Measurements from ENCODE around the gene KRT4. TPM values are rescaled to one million over a fixed set of nuclear protein-coding genes. Genes with fewer than 3 reads are reported as not detected.

Gene KRT4
- polyA plus RNA-seq, 1 donor from 2014 or later: not detected

DNA sequence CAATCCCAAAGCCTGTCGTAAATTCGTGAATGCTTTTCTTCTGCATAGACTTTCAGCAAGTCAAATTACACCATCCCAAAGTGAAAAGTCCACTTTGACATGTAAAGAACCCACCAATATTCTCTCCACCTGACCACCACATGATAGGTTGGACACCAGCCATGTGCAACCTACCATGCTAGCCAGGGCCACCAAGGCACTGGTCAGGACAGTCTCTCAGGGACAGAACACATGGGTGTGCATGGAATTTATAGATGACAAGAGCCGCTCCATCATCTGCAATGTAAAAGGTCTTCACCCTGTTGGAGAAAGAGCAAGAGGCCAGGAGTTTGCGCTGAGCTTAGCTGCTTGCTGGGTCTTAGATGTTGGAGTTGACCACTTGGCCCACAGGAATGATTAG, 31.4 kb downstream of the KRT4 start:
- Histone ChIP-seq H3K27me3 (ENCODE audit: insufficient read depth, low read depth, low read length) (no peaks in the 10 kb centered on the region), H2AFZ (ENCODE audit: low read depth, low read length) (no peak overlapping the region), H3K4me2 (ENCODE audit: low read length) (no peak overlapping the region), H3K36me3 (ENCODE audit: insufficient read depth, low read length) (no peaks in the 10 kb centered on the region), H3K9me3 (ENCODE audit: low read length) (no peaks in the 10 kb centered on the region), H3K4me3 (ENCODE audit: low read length) (no peak overlapping the region), H3K9ac (ENCODE audit: low read length) (no peak overlapping the region), H3K9me2 (ENCODE audit: insufficient read depth, low read length) (no peaks in the 10 kb centered on the region), H3K79me2 (replicated peaks; ENCODE audit: insufficient read depth, low read length) (no peaks in the 10 kb centered on the region), H4K20me1 (ENCODE audit: insufficient read depth) (no peaks in the 10 kb centered on the region), H3F3A (ENCODE audit: insufficient read depth, low read length, poor library complexity, severe bottlenecking) (no peaks in the 10 kb centered on the region), H3K27ac (ENCODE audit: low read length) (no peak overlapping the region)
- no peak for TF ChIP-seq EZH2 (IDR thresholded peaks at IDR 0.05; ENCODE audit: borderline replicate concordance, insufficient read depth, low read length, poor library complexity, severe bottlenecking)
- TF ChIP-seq EP300 (conservative IDR thresholded peaks at IDR 0.05; ENCODE audit: poor library complexity, severe bottlenecking): no peak
- TF ChIP-seq, protein P1, sequence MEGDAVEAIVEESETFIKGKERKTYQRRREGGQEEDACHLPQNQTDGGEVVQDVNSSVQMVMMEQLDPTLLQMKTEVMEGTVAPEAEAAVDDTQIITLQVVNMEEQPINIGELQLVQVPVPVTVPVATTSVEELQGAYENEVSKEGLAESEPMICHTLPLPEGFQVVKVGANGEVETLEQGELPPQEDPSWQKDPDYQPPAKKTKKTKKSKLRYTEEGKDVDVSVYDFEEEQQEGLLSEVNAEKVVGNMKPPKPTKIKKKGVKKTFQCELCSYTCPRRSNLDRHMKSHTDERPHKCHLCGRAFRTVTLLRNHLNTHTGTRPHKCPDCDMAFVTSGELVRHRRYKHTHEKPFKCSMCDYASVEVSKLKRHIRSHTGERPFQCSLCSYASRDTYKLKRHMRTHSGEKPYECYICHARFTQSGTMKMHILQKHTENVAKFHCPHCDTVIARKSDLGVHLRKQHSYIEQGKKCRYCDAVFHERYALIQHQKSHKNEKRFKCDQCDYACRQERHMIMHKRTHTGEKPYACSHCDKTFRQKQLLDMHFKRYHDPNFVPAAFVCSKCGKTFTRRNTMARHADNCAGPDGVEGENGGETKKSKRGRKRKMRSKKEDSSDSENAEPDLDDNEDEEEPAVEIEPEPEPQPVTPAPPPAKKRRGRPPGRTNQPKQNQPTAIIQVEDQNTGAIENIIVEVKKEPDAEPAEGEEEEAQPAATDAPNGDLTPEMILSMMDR (IDR thresholded peaks at IDR 0.05; ENCODE audit: poor library complexity, severe bottlenecking): no peak

DNA sequence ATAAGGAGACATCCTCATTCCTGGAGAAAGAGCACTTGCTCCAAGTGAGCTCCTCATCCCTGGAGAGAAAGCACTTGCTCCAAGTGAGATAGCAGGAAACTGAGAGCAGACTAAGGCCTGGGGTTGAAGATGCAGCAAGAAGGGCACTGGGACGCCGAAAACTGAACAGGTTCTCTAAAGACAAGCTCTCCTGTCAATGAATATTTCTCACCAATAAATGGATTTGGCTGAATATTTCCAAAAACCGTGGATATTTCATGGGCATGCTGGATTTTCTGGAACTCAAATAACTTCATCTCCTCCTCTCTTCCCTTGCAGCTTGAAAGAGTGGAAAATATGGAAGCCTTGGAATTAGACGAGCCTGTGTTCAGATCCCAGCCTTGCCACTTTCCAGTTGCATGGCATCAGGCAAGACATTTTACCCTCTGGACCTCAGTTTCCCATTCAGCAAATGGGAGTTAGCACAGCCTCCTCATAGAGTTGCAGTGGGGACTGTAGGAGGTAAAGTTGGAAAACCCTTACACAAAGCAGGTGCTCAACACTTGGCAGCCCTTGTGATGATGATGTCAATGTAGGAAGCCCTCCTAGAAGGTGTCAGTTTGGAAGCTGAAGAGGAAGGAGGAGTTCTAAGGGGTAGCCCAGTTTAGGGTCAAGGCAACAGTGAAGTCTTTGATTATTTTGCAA, 32.4 kb downstream of the KRT4 start:
- no peaks in the 10 kb centered on the region for H3K36me3 ChIP-seq (ENCODE audit: insufficient read depth, low read length)
- no peaks in the 10 kb centered on the region for H3K9me3 ChIP-seq (ENCODE audit: low read length)
- H3F3A ChIP-seq (ENCODE audit: insufficient read depth, low read length, poor library complexity, severe bottlenecking): no peaks in the 10 kb centered on the region
- no peak overlapping the region for H3K4me2 ChIP-seq (ENCODE audit: low read length)
- no peaks in the 10 kb centered on the region for H3K9me2 ChIP-seq (ENCODE audit: insufficient read depth, low read length)
- no peak overlapping the region for H3K9ac ChIP-seq (ENCODE audit: low read length)
- H4K20me1 ChIP-seq (ENCODE audit: insufficient read depth): no peaks in the 10 kb centered on the region
- no peak overlapping the region for H2AFZ ChIP-seq (ENCODE audit: low read depth, low read length)
- no peaks in the 10 kb centered on the region for H3K79me2 ChIP-seq (replicated peaks; ENCODE audit: insufficient read depth, low read length)
- H3K27me3 ChIP-seq (ENCODE audit: insufficient read depth, low read depth, low read length): no peaks in the 10 kb centered on the region
- H3K27ac ChIP-seq (ENCODE audit: low read length): no peak overlapping the region
- TF ChIP-seq, protein P1 (IDR thresholded peaks at IDR 0.05; ENCODE audit: poor library complexity, severe bottlenecking): no peak
- TF ChIP-seq MXI1 (conservative IDR thresholded peaks at IDR 0.05; ENCODE audit: poor library complexity, severe bottlenecking) (no peak), TAF1 (IDR thresholded peaks at IDR 0.05; ENCODE audit: low read depth) (no peak)
- TF ChIP-seq, protein P2, sequence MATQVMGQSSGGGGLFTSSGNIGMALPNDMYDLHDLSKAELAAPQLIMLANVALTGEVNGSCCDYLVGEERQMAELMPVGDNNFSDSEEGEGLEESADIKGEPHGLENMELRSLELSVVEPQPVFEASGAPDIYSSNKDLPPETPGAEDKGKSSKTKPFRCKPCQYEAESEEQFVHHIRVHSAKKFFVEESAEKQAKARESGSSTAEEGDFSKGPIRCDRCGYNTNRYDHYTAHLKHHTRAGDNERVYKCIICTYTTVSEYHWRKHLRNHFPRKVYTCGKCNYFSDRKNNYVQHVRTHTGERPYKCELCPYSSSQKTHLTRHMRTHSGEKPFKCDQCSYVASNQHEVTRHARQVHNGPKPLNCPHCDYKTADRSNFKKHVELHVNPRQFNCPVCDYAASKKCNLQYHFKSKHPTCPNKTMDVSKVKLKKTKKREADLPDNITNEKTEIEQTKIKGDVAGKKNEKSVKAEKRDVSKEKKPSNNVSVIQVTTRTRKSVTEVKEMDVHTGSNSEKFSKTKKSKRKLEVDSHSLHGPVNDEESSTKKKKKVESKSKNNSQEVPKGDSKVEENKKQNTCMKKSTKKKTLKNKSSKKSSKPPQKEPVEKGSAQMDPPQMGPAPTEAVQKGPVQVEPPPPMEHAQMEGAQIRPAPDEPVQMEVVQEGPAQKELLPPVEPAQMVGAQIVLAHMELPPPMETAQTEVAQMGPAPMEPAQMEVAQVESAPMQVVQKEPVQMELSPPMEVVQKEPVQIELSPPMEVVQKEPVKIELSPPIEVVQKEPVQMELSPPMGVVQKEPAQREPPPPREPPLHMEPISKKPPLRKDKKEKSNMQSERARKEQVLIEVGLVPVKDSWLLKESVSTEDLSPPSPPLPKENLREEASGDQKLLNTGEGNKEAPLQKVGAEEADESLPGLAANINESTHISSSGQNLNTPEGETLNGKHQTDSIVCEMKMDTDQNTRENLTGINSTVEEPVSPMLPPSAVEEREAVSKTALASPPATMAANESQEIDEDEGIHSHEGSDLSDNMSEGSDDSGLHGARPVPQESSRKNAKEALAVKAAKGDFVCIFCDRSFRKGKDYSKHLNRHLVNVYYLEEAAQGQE (IDR thresholded peaks at IDR 0.05; ENCODE audit: borderline replicate concordance): no peak
- H3K4me3 ChIP-seq (ENCODE audit: low read length): no peak overlapping the region

All from neural cell (in vitro differentiated cells).